ENCODE data around the gene IDH1. TPM values are rescaled to one million over a fixed set of nuclear protein-coding genes. Genes with fewer than 3 reads are reported as not detected.

IDH1 gene
- total and polyA plus RNA-seq, 2 of the 13 experiments (the other 11 are each of a cell fraction or from before 2014, with no cell fraction given) = 312 to 1,077 TPM

- TF ChIP-seq SMAD9 (CRISPR knock-in tag; IDR thresholded peaks at IDR 0.05) = no peak; the same call in 1 of the 2 replicates
- no peak; the same call in 1 of the 2 replicates for TF ChIP-seq ZNF232 (CRISPR knock-in tag; IDR thresholded peaks at IDR 0.05; ENCODE audit: borderline replicate concordance)
- TF ChIP-seq YY1 (IDR thresholded peaks at IDR 0.05; ENCODE audit: insufficient read depth, insufficient replicate concordance, low read depth, low read length) = peak; percentile 91
- peak; percentile 85 for TF ChIP-seq RBFOX2 (IDR thresholded peaks at IDR 0.05; ENCODE audit: low read depth, low read length)
- TF ChIP-seq SMAD3 (CRISPR knock-in tag; IDR thresholded peaks at IDR 0.05) = peak; percentile 58
- TF ChIP-seq, protein P1, sequence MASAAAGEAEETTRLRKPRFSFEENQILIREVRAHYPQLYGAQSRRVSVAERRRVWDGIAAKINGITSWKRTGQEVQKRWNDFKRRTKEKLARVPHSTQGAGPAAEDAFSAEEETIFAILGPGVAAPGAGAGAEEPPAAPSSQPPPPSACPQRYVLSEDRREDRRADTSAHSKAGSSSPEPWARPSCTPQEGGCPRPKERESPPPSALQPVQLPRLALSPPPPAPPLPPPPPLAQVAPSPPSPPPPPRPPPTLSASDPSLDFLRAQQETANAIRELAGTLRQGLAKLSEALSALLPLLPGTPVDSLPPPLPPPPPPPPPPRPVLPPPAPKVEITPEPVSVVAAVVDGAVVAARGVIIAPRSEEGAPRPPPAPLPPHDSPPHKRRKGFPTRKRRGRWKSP (CRISPR knock-in tag; IDR thresholded peaks at IDR 0.05) = peak; percentile 67
- no peak for TF ChIP-seq RARG (CRISPR knock-in tag; IDR thresholded peaks at IDR 0.05; ENCODE audit: low read depth)
- TF ChIP-seq FOXO4 (CRISPR knock-in tag; conservative IDR thresholded peaks at IDR 0.05) = no peak
- TF ChIP-seq CC2D1A (CRISPR knock-in tag; IDR thresholded peaks at IDR 0.05) = no peak
- TF ChIP-seq GPN1 (CRISPR knock-in tag; IDR thresholded peaks at IDR 0.05; ENCODE audit: borderline replicate concordance) = no peak
- no peak; the same call in 1 of the 2 replicates for TF ChIP-seq ZBTB20 (CRISPR knock-in tag; IDR thresholded peaks at IDR 0.05; ENCODE audit: borderline replicate concordance, low read depth)
- no peak for TF ChIP-seq ETV5 (CRISPR knock-in tag; IDR thresholded peaks at IDR 0.05; ENCODE audit: borderline replicate concordance)
- TF ChIP-seq SP2 (CRISPR knock-in tag; IDR thresholded peaks at IDR 0.05) = no peak
- TF ChIP-seq, protein P2, sequence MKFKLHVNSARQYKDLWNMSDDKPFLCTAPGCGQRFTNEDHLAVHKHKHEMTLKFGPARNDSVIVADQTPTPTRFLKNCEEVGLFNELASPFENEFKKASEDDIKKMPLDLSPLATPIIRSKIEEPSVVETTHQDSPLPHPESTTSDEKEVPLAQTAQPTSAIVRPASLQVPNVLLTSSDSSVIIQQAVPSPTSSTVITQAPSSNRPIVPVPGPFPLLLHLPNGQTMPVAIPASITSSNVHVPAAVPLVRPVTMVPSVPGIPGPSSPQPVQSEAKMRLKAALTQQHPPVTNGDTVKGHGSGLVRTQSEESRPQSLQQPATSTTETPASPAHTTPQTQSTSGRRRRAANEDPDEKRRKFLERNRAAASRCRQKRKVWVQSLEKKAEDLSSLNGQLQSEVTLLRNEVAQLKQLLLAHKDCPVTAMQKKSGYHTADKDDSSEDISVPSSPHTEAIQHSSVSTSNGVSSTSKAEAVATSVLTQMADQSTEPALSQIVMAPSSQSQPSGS (CRISPR knock-in tag; IDR thresholded peaks at IDR 0.05) = peak; percentile 69
- TF ChIP-seq, protein P3, sequence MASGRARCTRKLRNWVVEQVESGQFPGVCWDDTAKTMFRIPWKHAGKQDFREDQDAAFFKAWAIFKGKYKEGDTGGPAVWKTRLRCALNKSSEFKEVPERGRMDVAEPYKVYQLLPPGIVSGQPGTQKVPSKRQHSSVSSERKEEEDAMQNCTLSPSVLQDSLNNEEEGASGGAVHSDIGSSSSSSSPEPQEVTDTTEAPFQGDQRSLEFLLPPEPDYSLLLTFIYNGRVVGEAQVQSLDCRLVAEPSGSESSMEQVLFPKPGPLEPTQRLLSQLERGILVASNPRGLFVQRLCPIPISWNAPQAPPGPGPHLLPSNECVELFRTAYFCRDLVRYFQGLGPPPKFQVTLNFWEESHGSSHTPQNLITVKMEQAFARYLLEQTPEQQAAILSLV (CRISPR knock-in tag; IDR thresholded peaks at IDR 0.05; ENCODE audit: borderline replicate concordance) = 0 out of 2 replicates have a peak, but pooled peaks have one; percentile 43
- 0 out of 2 replicates have a peak, but pooled peaks have one; percentile 42 for TF ChIP-seq E2F5 (CRISPR knock-in tag; conservative IDR thresholded peaks at IDR 0.05)
- TF ChIP-seq ZNF563 (CRISPR knock-in tag; IDR thresholded peaks at IDR 0.05) = peak; percentile 58; the same call in 1 of the 2 replicates
- TF ChIP-seq PHF8 (CRISPR knock-in tag; IDR thresholded peaks at IDR 0.05) = peak; percentile 79
- TF ChIP-seq, protein P4, sequence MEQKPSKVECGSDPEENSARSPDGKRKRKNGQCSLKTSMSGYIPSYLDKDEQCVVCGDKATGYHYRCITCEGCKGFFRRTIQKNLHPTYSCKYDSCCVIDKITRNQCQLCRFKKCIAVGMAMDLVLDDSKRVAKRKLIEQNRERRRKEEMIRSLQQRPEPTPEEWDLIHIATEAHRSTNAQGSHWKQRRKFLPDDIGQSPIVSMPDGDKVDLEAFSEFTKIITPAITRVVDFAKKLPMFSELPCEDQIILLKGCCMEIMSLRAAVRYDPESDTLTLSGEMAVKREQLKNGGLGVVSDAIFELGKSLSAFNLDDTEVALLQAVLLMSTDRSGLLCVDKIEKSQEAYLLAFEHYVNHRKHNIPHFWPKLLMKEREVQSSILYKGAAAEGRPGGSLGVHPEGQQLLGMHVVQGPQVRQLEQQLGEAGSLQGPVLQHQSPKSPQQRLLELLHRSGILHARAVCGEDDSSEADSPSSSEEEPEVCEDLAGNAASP (CRISPR knock-in tag; IDR thresholded peaks at IDR 0.05; ENCODE audit: borderline replicate concordance) = peak; percentile 76; the same call in 1 of the 2 replicates
- TF ChIP-seq CEBPG (CRISPR knock-in tag; IDR thresholded peaks at IDR 0.05) = no peak
- TF ChIP-seq MED13 (CRISPR knock-in tag; IDR thresholded peaks at IDR 0.05) = peak; percentile 83
- TF ChIP-seq ZNF260 (CRISPR knock-in tag; IDR thresholded peaks at IDR 0.05; ENCODE audit: borderline replicate concordance, low read depth) = no peak
- TF ChIP-seq FOXM1 (CRISPR knock-in tag; IDR thresholded peaks at IDR 0.05) = no peak
These were observed at the start of gene IDH1 (continued) for GRCh38 chr2:208254871-208255556.
